8988T (cell line): Measurements from ENCODE around the gene TNFRSF8.

Source experiments
- DNase-seq: peaks from one replicate; pipeline ENCODE4 v3.0.0; 2011

TNFRSF8 gene

DNA sequence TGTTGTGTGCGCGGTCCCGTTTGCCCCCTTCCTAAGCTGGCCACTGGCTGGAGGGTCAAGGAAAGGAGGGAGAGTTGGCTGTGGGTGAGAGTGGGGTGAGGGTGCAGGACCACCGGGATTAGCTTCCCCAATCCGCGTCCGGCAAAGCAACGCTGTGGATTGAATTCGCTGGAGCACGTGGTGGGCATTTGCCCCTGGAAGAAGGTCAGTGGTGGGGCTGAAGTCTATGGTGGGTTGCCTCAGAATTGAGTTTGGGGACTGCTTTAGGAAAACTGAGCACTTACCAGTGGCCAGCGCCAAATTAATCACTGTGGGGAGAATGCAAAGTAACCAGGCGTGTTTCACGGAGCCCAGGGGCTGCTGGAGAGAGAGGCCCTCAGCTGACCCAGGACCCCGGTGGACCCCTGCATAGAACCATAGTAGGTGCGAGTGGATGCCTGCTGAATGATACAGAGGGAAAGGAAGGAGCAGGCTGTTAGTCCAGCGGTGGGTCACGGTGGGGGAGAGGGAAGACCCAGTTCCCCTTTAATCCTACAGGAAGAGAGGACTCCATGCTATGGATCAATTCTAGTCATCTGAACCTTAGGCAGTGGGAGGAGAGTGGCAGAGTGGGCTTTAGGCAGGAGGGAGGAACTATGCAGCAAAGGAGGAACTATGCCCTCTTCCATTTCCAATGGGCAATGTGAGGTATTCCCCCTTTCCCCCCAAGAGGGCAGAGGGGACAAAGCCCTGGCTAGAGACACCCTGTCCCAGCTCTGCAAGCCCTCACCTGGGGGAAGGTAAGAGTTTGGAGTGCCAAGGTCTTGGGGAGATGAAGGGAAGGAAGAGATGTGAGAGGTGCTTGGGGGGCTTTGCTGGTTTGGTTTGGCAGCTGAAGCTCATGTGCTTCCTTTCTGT lies 1.2 kb downstream of the TNFRSF8 start:
- DNase-seq = no peak

DNA sequence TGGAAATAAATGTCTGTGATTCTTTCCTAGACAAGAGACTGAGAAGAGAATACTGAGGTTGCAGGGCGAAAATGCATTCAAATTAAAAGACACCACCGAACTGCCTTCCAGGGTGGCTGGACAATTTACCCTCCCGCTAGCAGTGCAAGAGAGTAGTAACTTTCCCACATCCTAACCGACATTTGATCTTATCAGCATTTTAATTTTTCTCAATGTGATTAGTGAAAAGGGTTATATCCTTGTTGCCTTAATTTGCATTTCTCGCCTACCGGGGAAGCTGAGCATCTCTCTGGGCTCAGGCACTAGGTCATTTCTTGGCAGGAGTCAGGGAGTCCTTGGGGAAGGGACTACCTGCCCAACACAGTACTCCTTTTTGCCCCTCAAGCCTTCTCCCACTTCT lies 2.8 kb downstream of the TNFRSF8 start:
- DNase-seq = no peak

DNA sequence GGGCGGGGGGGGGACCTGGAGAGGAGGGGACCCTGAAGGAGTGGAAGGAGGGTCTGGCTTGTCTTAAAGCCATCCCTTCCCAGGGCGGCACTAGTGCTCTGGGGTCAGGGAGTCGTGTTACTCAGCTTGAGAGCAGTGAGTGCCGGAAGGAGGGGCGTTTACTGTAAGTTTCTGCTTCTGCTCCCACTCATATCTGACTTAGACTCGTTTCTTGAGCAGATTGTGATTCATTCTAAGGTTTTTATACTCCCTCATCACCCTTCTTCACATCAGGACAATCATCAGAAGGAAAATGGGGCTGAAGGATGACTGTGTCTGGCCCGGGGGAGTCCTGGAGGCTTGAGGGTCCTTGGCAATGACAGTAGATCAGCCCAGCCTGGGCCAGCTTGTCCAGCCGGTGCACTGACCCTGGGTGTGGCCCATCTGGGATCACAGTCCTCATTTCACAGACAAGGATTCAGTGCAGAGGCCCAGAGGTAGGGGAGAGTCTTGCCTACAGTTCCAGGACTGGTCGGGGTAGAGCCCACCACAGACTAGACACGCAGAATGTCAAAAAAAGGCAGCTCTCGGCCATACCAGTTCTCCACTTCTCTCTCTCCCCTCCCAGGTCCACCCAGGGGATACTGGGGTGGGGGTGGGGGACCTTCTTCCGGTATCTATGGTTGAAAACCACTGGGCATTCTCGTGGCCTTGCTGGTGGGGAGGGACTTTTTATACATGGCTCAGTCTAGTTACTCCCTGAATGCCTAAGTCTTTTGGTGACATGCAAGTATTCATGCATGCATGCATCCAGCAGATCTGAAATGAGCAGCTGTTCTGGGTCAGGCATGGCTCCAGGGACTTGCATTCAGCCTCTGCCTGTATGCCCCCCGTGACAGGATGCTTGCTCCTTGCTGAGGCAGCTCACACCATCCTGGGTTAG lies 5.1 kb downstream of the TNFRSF8 start:
- no peak for DNase-seq

DNA sequence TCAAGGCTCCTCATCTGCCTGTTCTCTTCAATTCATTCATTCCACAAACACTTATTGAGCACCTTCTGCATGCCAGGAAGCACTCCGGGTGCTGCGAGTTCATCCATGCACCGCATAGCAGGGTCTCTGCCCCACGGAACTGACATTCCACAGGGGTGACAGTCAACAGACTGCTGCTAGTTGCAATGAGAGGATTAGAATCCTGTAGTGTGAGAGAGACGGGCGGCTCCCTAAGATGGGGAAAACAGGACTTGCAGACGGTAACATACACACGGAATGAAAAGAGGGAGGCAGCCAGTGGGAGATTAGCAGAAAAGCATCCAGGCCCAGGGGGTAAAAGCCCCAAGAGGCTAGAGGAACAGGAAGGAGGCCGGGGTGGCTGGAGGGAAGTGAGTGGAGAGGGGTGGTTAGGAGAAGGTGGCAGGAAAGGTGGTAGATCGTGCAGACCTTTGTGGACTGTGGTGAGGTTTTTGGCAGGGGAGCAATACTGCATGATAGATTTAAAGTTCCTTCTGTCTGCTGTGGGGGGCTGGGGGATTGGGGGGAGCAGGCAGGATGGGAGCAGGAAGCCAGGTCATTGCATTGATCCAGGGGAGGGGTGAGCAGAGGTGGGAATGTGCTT lies 6.6 kb downstream of the TNFRSF8 start:
- DNase-seq = no peak

DNA sequence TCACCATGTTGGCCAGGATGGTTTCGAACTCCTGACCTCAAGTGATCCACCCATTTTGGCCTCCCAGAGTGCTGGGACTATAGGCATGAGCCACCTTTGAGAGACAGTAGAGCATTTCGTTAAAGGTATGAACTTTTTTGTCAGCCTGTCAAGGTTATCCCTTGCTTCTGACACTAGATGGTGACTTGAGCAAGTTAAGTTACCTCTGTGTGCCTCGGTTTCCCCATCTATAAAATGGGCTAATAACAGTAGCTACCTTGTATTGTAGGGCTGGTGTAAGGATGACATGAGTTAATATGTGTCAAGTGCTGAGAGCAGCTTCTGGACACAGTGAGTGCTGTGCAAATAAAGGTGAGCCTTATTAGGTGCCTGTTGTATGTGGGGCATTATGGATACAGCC lies 8.8 kb downstream of the TNFRSF8 start:
- no peak for DNase-seq

DNA sequence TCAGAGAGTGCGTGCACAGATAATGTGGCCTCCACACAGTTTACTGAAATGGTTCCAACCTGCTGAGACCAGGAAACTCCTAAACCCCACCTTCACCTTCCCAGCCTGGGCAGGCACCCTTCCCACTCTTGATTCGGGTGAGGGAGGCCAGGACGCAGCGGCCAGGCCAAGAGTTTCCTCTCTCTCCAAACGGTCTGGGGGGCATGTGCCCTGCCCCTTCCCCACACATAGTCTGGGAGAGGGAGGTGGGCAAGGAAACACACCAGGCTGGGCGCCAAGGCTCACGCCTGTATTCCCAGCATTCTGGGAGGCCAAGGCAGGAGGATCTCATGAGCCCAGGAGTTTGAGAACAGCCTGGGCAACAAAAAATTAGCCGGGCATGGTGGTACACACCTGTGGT lies 9.6 kb downstream of the TNFRSF8 start:
- no peak for DNase-seq

DNA sequence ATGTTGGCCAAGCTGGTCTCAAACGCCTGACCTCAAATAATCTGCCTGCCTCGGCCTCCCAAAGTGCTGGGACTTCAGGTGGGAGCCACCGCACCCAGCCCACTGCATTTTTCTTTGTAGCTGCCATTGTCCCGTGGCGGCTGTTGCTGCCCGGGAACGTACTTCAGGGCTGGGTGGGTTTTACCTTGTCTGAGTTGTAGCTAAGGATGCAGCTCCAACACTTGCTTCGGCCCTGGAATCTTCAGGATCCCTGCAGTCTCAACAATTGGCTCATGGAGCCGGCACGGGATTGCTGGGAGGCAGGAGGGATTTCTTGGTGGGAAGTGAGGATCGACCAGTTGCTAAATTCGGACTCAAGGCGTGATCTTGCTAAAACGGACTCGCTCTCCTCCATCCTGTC lies 10.7 kb downstream of the TNFRSF8 start:
- no peak for DNase-seq

DNA sequence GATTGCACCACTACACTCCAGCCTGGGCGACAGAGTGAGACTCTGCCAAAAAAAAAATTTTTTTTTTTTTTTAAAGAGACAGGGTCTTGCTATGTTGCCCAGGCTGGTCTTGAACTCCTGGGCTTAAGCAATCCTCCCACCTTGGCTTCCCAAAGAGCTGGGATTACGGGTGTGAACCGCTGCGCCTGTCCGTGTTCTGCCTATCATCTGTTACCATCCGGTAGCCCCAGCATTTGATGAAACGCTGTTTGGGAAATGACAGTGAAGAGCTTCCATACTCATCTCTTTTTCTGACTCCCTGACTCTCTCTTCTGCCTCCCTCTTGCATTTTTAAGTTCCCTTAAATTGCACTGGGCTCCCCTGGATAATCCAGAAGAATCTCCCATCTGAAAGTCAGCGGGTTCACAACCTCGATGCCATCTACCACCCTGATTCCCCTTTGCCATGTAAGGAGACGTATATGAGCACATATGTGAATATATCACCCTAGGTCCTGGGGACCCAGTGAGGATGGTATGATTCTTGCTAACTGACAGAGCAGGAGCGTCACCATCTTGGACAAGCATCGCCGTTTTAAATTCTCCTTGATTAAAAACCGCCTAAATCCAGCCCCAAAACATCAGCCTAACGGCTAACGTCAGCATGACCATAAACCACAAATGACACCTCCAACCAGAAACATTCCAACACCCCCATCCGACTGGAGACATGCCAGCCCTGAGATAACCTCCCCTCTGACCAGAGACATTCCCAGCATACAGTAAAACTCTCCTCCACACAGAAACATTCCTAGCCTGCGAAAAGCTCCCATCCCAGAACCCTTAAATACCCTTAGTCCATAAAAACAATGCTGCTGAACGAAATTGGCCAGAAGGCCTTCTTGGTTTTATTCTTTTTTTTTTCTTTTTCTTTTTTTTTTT lies 12.4 kb downstream of the TNFRSF8 start:
- DNase-seq = no peak

DNA sequence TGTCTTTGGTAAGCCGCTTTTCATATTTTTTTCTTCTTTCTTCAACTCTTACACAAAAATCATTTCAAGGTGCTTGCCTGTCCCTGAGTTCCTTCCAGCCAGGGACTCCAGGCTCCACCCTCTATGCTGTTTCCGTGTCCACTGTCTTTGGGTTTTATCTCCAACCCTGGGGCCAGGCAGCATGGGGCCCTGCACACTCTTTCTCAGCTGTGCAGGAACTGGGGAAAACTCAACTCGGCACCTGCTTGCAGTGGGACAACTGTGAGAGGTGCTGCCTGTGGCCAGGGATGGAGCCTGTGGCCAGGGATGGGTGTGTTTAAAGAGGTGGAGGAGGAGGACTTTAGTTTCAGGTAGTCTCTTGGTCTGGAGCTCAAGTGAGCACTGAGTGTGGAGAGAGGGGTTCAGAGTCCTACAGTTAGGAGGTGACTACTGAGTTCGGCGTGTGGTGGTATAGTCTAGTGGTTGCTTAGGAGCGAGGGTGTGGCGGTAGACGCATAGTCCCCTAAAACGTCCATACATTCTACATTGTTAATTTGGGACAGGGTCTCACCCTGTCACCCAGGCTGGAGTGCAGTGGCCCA lies 13.4 kb downstream of the TNFRSF8 start:
- no peak for DNase-seq

DNA sequence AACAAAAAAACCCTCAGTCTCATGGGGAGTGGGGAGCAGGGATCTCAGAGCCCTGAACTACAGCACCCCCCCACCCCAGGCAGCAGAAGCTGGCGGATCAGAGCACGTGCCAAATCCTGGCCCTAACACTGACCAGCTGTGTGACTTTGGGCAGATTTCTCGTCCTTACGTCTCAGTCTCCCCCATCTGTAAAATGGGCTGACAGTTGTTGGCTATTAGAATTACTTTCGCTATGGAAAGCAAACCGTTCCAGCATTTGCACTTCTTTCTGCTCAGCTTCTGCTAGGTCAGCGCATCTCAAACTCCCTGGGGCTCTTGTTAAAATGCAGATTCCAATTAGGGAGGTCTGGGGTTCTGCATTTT lies 15.5 kb downstream of the TNFRSF8 start:
- no peak for DNase-seq

DNA sequence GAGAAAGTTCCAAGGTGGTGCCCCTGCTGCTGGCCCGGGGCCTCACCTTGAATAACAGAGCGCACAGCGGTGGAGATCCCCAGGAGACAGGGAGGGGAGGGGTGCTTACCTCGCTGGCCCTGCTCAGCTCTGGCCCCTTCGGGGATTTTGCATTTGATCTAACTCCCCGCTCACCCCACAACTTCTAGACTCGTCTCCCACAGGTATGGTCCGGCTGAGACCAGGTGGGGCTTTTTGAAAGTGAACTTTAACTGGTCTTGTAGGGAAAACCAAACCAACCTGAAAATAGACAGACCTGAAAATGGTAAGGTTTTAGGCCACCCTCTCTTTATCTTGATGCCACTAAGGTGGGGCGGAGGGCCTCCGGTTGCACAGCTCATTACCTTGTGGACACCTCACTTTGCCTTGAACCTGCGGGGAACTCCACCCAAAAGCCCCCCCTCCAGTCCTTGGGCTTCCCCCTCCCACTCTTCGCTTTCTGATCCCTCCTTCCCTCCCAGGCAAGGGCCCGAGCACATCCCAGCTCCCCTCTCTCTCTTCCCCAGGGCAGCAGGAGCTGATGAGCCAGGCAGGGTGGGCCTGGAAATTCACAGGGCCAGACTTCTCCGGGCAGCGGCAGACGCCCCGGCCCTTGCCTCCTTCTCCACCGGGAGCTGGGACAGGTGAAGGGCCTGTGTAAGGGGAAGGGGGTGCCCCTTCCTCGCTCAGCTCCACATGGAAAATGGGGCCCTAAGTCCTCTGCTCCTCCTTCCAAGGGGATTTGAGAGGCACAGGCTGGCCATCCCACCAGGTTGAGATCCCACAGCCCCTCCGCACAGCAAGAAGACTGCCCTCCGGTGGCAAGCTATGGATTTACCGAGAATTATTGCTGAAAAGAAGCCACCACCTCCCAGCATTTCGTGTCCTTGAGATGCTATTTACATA lies 16.1 kb downstream of the TNFRSF8 start:
- peak; percentile 57 for DNase-seq

DNA sequence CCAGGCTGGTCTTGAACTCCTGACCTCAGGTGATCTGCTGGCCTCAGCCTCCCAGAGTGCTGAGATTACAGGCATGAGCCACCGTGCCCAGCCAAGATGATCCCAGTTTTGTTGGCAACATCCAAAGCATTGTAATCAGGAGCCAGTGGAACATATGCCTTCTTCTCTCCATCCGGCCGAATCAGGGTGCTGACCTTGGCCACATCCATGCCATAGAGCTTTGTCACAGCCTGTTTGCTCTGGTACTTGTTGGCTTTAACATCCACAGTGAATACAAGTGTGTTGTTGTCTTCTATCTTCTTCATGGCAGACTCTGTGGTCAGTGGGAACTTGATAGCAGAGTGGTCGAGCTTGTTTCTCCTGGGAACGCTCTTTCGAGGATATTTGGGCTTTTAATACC lies 17.1 kb downstream of the TNFRSF8 start:
- no peak for DNase-seq

DNA sequence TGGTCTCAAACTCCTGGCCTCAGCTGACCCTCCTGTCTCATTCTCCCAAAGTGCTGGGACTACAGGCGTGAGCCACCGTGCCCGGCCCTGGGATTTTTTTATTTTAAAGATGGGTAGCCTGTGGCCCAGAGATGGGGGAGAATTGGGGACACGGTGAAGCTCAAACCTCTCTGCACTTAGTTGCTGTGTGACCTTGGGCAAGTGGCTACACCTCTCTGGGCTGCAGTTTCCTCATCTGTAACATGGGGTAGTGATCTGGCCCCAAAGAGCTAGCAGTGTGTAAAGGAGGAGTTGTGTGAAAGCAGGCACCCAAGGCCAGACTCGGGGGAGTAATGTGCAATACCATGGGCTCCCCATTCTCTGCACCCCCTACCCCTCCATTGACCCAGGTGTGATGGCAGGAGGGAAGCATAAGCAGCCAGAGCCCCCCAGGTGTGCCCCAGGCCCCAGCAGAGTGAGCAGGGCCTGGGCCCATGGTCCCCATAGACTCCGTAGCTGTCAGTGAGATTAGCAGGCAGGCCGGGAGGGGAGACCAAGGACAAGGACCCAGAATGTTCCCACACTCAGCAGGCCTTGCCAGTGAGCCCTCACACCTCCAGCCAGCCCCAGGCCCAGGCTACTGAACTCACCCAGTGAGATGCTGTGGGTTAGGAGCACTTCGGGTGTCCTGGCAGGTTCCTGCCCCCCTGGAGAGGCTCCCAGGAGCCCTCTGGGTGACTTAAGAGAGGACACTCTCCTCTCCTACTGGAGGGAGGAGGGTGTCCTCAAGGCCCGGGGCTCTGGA lies 17.9 kb downstream of the TNFRSF8 start:
- no peak for DNase-seq

DNA sequence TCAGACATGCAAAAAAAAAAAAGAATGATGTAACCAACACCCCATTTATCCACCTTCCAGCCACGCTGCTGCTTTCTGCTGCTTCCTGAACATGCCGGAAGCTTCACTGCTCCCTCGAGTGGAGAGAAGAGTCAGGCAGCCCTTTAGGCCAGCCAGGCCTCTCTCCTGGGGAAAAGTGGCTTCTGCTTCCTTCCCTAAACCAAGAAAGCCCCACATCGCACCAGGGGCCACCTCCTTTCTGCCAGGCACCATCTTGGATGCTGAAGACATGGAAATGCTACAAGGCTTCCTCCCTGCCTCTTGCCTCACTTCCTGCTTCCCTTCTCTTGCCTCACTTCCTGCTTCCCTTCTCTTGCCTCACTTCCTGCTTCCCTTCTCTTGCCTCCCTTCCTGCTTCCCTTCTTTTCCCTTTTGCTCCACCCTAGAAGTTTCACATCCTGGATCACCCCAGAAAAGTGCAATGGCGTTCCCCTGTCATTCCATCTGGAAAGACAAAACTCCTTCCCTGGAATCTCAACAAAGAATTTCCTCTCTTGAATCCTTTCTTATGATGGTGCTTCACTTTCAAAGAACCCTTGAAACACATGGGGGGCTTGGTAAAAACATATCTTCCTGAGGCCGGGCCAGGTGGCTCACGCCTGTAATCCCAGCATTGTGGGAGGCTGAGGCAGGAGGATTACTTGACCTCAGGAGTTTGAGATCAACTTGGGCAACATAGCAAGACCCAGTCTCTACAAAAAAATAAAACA lies 18.7 kb downstream of the TNFRSF8 start:
- no peak for DNase-seq

DNA sequence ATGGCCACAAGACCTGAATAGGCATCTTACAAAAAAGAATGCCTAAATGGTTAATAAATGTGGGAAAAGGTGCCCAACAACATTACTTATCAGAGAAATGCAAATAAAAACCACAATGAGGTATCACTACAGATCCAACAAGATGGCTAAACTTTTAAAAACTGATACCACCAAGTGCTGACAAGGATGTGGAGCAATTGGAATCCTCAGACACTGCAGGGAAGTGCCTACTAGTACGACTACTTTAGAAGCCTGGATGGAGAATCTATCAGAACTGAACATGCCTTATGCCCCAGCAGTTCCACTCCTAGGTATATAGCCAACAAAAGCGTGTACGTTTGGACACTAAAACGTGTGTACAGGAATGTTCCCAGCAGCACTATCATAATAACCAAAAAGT lies 19.9 kb downstream of the TNFRSF8 start:
- no peak for DNase-seq

DNA sequence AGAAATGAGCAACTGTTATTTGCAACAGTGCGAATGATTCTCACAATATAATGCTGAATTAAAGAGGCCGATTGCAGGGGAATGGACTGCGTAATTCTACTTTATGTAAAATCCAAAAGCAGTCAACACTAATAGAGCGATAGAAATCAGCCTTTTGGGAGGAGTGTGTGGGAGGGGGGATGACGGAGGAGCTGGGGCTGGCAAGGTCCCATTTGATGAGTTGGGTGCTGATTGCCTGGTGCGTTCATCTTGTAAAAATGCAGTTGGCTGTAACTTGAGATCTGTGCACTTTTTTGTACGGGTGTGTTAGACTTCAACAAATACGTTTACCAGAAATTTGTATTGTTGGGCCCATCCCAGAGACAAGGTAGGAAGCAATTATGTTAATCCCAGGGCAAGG lies 20.7 kb downstream of the TNFRSF8 start:
- no peak for DNase-seq

DNA sequence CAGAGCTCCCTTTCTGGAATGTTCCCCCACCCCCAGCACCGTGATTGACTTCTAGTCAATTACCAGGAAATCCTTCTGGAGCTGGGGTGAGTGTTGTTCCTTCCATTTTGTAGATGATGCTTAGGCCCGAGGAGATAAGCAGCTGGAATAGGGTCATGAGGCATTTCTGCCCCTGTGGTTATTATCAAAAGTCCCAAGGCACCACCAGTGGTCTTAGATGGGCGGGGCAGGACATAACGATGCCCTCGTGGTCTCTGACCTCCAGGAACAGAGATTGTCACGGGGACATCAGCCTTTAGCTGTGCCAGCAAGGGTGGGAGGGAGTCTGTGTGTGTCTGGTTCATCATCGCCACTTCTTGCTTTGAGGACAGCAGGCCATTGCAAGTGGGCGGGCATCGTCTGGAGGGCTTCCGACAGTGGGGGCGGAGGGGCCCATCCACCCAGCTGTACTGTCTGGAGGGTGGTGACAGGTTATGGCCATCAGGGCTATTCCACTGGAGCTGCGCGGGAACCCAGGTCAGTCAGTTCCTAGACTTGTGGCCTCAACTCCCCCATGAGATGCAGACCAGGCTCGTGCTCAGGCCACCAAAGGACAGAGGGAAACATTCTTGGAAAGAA lies 22.6 kb downstream of the TNFRSF8 start:
- DNase-seq = no peak

DNA sequence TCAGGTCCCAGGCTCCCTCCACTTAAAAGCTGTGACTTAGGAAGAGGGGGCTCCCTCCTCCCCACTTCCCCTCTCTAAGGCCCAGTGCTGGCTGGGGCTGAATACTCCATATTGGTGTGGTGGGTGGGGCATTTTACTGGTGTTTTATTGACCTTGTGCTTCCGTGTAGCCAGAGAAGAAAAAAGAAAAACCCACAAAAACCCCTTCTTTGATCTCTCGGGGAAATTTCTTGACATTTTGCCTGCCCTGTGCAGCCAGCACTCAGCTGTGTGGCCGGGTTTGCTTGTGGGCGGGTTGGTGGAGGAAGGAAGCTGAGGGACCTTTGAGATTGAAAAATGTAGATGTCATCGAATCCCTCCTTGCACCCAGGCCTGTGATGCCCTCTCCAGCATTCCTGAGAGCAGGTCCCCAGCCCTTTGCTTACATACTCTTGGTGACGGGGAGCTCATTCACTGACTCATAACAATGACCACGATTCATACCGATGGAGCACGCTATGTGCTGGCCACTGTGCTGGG lies 24.8 kb downstream of the TNFRSF8 start:
- no peak for DNase-seq

DNA sequence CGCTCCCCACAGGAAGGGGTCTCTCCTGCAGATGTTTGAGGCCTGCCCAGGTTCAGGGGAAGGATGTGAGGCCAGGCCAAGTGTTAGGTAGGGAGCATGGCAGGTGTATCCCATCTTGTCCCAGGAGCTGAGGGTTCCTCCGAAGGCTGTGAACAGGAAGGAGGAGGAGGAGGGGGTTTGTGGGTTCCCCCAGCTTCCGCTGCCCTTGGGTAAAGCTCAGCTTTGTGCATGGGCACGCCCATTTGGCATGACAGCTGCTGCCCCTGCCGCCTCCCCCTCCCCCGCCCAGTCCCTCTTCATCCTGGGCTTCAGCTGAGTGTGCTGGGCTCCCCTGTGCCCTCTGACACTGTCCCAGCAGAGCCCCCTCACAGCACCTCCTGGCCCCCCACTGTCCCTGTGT lies 25.5 kb downstream of the TNFRSF8 start:
- DNase-seq = no peak
